D721Med (cell line): Measurements from ENCODE around the gene KDELR3.
A peak's percentile ranks its signal among the peaks of the same experiment; 100 is the strongest.

Experiments
- DNase-seq: peaks from one replicate; pipeline ENCODE4 v3.0.0; 2011; ENCODE audit warnings: low spot score; ENCODE audit not compliant: insufficient read length
- FAIRE-seq: peaks from 2 replicates; lab custom pipeline; 2011; peaks lifted over from hg19 to GRCh38; lab: Jason Lieb, UNC
- TF ChIP-seq, protein P1 (sequence below): IDR thresholded peaks from 2 replicates; pipeline ENCODE4 v1.5.1; 2012; ENCODE audit warnings: mild to moderate bottlenecking, control low read depth; ENCODE audit not compliant: insufficient read depth; ENCODE audit errors: missing control alignments

The KDELR3 gene

DNA sequence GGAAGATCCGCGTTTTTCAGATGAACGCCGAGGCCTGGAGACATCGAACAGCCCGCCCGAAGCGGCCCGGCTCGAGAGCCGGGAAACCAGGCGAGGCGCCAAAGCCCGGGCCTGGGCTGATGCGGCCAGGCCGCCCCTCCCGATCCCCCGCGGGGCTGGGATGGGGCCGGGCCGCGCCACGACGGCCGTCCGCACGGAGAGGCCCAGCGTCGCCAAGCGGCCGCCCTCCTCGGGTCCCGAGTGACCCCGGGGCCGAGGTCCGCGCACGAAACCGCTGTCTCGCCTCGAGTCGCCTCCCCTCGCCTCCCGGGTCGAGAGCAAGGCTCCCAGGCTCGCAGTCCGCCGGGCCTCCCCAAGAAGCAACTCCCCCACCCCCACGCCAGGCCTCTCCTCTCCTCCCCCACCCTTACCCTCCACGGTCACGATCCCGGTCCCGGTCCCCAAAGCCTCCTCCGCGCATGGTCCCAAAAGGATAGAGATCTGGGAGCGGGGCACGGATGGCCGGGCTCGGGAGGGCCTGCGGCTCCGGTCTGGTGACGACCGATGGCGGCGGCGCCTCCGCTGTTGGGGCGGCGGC lies 37.7 kb downstream of the KDELR3 start:
- FAIRE-seq (no peak), DNase-seq (no peak)
- TF ChIP-seq, protein P1, sequence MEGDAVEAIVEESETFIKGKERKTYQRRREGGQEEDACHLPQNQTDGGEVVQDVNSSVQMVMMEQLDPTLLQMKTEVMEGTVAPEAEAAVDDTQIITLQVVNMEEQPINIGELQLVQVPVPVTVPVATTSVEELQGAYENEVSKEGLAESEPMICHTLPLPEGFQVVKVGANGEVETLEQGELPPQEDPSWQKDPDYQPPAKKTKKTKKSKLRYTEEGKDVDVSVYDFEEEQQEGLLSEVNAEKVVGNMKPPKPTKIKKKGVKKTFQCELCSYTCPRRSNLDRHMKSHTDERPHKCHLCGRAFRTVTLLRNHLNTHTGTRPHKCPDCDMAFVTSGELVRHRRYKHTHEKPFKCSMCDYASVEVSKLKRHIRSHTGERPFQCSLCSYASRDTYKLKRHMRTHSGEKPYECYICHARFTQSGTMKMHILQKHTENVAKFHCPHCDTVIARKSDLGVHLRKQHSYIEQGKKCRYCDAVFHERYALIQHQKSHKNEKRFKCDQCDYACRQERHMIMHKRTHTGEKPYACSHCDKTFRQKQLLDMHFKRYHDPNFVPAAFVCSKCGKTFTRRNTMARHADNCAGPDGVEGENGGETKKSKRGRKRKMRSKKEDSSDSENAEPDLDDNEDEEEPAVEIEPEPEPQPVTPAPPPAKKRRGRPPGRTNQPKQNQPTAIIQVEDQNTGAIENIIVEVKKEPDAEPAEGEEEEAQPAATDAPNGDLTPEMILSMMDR: no peak

- TF ChIP-seq, protein P1: no peak
- FAIRE-seq (no peak), DNase-seq (peak; percentile 37)
Observed at GRCh38 chr22:38506118-38506962, 38.4 kb downstream of the KDELR3 start, which contains the start of gene DDX17. Gene DDX17, minus strand, starts transcription at chr22:38506311.

DNA sequence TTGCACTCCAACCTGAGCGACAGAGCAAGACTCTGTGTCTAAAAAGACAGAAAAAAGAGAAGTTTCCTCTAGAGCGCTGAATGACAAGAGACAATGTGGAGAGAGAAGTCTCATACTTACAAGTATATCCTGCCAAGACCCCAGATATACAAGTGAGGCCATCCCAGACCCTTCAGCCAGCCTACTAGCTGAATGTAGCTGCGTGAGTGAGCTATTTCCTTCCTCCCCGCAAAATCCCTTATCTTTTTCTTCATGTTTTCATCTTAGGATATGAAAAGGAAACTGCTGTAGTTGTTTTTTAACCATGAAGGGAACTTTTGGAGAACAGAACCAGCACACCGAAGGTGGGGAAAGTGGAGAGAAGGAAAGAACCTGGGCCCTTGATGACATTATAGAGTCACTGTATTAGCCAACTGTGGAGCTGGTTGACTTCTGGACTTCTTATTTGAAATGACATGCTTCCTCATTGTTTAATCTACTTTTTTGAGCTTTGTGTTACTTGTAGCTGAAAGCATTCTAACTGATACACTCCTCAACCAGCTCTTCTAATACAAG lies 42.6 kb downstream of the KDELR3 start:
- FAIRE-seq: no peak
- no peak for DNase-seq
- TF ChIP-seq, protein P1: no peak

DNA sequence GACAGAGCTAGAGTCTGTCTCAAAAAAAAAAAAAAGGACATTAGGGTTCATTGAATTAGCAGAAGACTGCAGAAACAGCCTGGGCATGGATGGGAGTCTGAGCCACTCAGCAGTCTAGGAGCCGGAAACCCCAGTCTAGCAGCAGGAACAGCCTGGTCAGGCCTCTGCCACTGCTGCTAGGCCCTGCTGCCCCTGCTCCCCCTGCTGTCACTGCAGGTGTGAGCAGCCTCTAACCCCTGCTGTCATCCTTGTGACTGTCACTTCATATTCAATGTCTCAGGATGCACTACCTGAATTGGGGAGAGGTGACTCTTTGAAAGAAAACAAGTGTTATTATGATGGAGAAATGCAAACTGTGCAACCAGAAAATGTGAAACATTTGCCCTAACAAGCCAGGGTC lies 45.2 kb downstream of the KDELR3 start:
- FAIRE-seq: no peak
- TF ChIP-seq, protein P1: peak; percentile 21
- DNase-seq: no peak

GRCh38 chr22:38518620-38519019 lies 50.7 kb downstream of the KDELR3 start:
- TF ChIP-seq, protein P1: no peak
- DNase-seq (no peak), FAIRE-seq (no peak)

DNA sequence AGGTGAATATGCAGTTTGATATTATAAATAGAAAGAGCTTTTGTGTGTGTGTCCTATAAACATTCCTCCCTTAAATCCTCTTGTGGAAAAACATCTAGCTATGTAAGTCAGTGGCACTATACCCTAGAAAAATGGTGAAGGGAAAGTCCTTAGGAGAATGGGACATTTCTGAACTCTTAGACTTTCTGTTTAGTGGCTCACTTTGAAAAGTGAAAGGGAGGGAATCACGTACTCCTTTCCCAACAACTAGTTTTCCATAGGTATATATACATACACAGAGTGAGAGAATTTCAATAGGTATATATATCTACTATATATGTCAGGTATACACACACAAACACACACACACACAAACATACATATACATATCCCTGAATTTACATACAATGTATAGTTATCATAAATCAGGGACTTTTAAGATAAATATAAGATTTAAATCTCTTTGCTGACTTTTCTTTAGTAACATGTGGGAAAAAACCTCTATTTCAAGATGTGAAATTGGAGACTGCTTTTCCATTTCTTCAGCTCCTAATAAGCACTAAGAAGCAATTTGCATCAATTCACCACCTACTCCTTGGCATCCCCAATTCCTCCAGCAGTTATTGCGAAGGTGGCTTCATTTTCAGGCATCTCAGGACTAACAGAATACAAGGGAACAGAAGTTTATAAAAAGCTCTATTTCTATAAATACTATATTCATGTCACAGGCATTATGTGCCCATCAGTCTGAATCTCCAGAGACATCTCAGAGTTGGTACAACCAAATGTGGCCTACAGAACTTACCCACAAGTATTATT lies 51.8 kb downstream of the KDELR3 start:
- FAIRE-seq: no peak
- DNase-seq: no peak
- TF ChIP-seq, protein P1: no peak
